Naive thymus-derived CD4-positive, alpha-beta T cell (primary cell): Measurements from ENCODE around the gene PCBP1. TPM values are rescaled to one million over a fixed set of nuclear protein-coding genes. Genes with fewer than 3 reads are reported as not detected.
A peak's percentile ranks its signal among the peaks of the same experiment; 100 is the strongest.

Source experiments
- ATAC-seq: fragments of 150-1000 bp; cut with Tn5 transposase; 2 replicates; pipeline ENCODE4 v1.10.0; 2021; ENCODE audit warnings: mild to moderate bottlenecking, moderate library complexity
- CTCF ChIA-PET: fragments of 350-600 bp; sonication (Branson Sonifier 250); formaldehyde crosslinking; loops from one replicate; lab custom pipeline; 2021; ENCODE audit warnings: antibody characterized with exemption; lab: Charles Lee
- POLR2A ChIA-PET: fragments of 350-600 bp; sonication (Branson Sonifier 250); formaldehyde crosslinking; loops from one replicate; lab custom pipeline; 2021; ENCODE audit warnings: antibody characterized with exemption, inconsistent platforms; lab: Charles Lee
- DNase-seq, 9 donors: peaks; one replicate each; pipeline versions ENCODE4 v3.0.0 to v3.0.0-alpha.2; 2020 to 2022; ENCODE audit warnings: mixed read lengths in 1 of 9
- H3K27ac ChIP-seq: one replicate; pipeline ENCODE4 v1.7.0; 2013; ENCODE audit warnings: mild to moderate bottlenecking, low read depth, low read length, moderate library complexity
- H3K27me3 ChIP-seq, 2 donors: one replicate each; pipeline ENCODE4 v1.7.0; 2013; ENCODE audit warnings: low read length in 2 of 2, mild to moderate bottlenecking in 2 of 2, moderate library complexity in 2 of 2; ENCODE audit not compliant: control insufficient read depth in 2 of 2, insufficient read depth in 2 of 2
- H3K36me3 ChIP-seq, 3 experiments: 1 replicate in 2 of 3; 2 replicates in 1 of 3; pipeline ENCODE4 v1.7.0; 2013; ENCODE audit warnings: low read length in 3 of 3, mild to moderate bottlenecking in 3 of 3, moderate library complexity in 1 of 3; ENCODE audit not compliant: insufficient read depth in 3 of 3, control insufficient read depth in 2 of 3
- H3K4me1 ChIP-seq, 2 donors: one replicate each; pipeline ENCODE4 v1.7.0; 2013; ENCODE audit warnings: low read length in 2 of 2, mild to moderate bottlenecking in 2 of 2, moderate library complexity in 1 of 2; ENCODE audit not compliant: control insufficient read depth in 2 of 2, insufficient read depth in 2 of 2
- H3K4me3 ChIP-seq: 2 replicates; pipeline ENCODE4 v1.7.0; 2013; ENCODE audit warnings: mild to moderate bottlenecking, low read length
- H3K9me3 ChIP-seq, 3 experiments: 1 replicate in 2 of 3; 2 replicates in 1 of 3; pipeline ENCODE4 v1.7.0; 2013; ENCODE audit warnings: low read length in 3 of 3; ENCODE audit not compliant: control insufficient read depth in 2 of 3
- H3K27ac Mint-ChIP-seq, 9 donors: one replicate each; pipeline ENCODE4 v1.8.0; 2020 to 2022; ENCODE audit warnings: mixed read lengths in 9 of 9, mild to moderate bottlenecking in 8 of 9, moderate library complexity in 5 of 9, inconsistent platforms in 2 of 9
- H3K27me3 Mint-ChIP-seq, 5 donors: one replicate each; pipeline ENCODE4 v1.8.0; 2021 to 2022; ENCODE audit warnings: mixed read lengths in 5 of 5, mild to moderate bottlenecking in 1 of 5
- H3K36me3 Mint-ChIP-seq, 5 donors: one replicate each; pipeline ENCODE4 v1.8.0; 2020 to 2022; ENCODE audit warnings: mixed read lengths in 5 of 5, mild to moderate bottlenecking in 3 of 5, inconsistent platforms in 1 of 5
- H3K4me1 Mint-ChIP-seq, 7 donors: one replicate each; pipeline ENCODE4 v1.8.0; 2020 to 2022; ENCODE audit warnings: mixed read lengths in 7 of 7, mild to moderate bottlenecking in 3 of 7, inconsistent platforms in 1 of 7
- H3K4me3 Mint-ChIP-seq, 10 donors: one replicate each; pipeline ENCODE4 v1.8.0; 2020 to 2022; ENCODE audit warnings: mild to moderate bottlenecking in 10 of 10, mixed read lengths in 10 of 10, moderate library complexity in 6 of 10, inconsistent platforms in 2 of 10
- H3K9me3 Mint-ChIP-seq, 11 donors: one replicate each; pipeline ENCODE4 v1.8.0; 2020 to 2022; ENCODE audit warnings: mixed read lengths in 11 of 11, mild to moderate bottlenecking in 4 of 11, inconsistent platforms in 1 of 11, moderate library complexity in 1 of 11
- intact Hi-C, 2 donors: fragments of 100-400 bp; cut with micrococcal nuclease; formaldehyde crosslinking; loops; one replicate each; pipeline ENCODE4 v1.15.1; 2023
- polyA plus RNA-seq, 2 donors: library from polyadenylated mRNA; unstranded; fragments of 300-500 nt; fragmentation: Illumina TruSeq; gene quantifications; one replicate each; pipeline ENCODE4 v1.2.3, GENCODE V29; 2021
- total RNA-seq, 6 experiments: library from RNA in 5 of 6; stranded (reverse) in 5 of 6; gene quantifications; 1 replicate in 5 of 6; 2 replicates in 1 of 6; pipeline ENCODE4 v1.2.3 and lab custom pipeline; 2021 to 2026

The PCBP1 gene
- total and polyA plus RNA-seq, 7 experiments from 2014 or later, result 178 to 487 (median 353) TPM

GRCh38 chr2:70044290-70045040, 42.8 kb upstream of the PCBP1 start:
- POLR2A ChIA-PET, result interaction anchor here (0.7 to 1.3 kb wide), 3 partner anchors 8 to 91 kb away, joined by 3 to 4 read pairs (median 3); no protein-coding TSS in a partner anchor
- intact Hi-C loops, result no loop called here
- H3K4me3 Mint-ChIP-seq, result peak overlapping the region in 2 of 10 donors; percentile 5 to 80
- Histone ChIP-seq H3K27ac (no peak overlapping the region), H3K4me1 (peaks cover 9 to 11% of the 10 kb centered on the region in 2 donors), H3K36me3 (peaks cover 0 to 31% (median 8%) of the 10 kb centered on the region in 3 experiments), H3K4me3 (no peak overlapping the region), H3K9me3 (no peaks in the 10 kb centered on the region), H3K27me3 (no peaks in the 10 kb centered on the region)
- peaks cover 4 to 49% (median 29%) of the 10 kb centered on the region in 5 donors for H3K36me3 Mint-ChIP-seq
- ATAC-seq (no peak), DNase-seq (no peak)
- peak overlapping the region in 8 of 9 donors; percentile 13 to 89 (median 72) for H3K27ac Mint-ChIP-seq
- peaks cover 13 to 71% (median 23%) of the 10 kb centered on the region in 7 donors for H3K4me1 Mint-ChIP-seq
- no peaks in the 10 kb centered on the region for H3K27me3 Mint-ChIP-seq
- no peaks in the 10 kb centered on the region for H3K9me3 Mint-ChIP-seq
- CTCF ChIA-PET, result interaction anchor here (0.5 kb wide), 1 partner anchor 138 kb away, joined by 3 read pairs; no protein-coding TSS in a partner anchor

DNA sequence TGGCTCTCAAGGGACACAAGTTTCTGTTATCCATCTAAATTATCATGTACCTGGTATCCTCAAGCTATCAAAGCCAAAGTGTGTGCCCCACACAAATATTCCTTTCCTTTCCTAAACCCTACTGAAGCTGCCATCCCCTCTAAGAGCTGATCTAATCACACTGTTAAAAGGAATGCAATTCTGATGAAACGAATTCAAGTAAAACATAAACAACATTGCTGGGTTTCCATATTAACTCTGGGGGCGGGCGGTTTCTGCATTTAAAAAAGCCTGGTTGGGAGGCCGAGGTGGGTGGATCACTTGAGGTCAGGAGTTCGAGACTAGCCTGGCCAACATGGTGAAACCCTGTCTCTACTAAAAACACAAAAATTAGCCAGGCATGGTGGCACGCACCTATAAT, 41.9 kb upstream of the PCBP1 start:
- Histone ChIP-seq H3K4me1 (peaks cover 9 to 11% of the 10 kb centered on the region in 2 donors), H3K9me3 (no peaks in the 10 kb centered on the region), H3K4me3 (no peak overlapping the region), H3K27me3 (no peaks in the 10 kb centered on the region), H3K27ac (no peak overlapping the region), H3K36me3 (peaks cover 0 to 37% (median 8%) of the 10 kb centered on the region in 3 experiments)
- Mint-ChIP-seq H3K27ac (peak overlapping the region in 4 of 9 donors; percentile 18 to 49 (median 30)), H3K4me1 (peaks cover 13 to 67% (median 23%) of the 10 kb centered on the region in 7 donors), H3K36me3 (peaks cover 4 to 47% (median 23%) of the 10 kb centered on the region in 5 donors), H3K27me3 (no peaks in the 10 kb centered on the region), H3K9me3 (no peaks in the 10 kb centered on the region), H3K4me3 (no peak overlapping the region)
- DNase-seq, result no peak
- ChIA-PET POLR2A (interaction anchor here (0.7 kb wide), 2 partner anchors 9 to 16 kb away, joined by 3 to 4 read pairs; no protein-coding TSS in a partner anchor), CTCF (no interaction called here)
- no peak for ATAC-seq
- intact Hi-C loops, result no loop called here

DNA sequence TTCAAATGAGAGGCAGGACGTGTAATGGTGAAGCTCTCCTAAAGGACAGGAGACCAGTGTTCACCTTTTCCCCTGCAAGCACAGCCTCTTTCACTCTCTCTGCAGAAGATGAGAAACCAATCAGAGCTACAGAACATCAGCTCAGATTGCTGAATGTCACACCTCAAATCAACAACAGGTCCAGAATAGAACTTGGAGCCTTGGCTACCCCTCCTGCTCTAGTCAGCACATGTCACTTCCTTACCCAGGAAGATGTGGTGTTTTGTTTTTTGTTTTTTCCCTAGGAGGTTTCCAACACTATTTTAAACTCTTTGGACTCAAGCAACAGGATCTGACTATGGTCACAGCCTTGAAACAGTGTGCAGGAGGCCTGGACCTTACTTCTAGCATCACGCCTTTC, 41.3 kb upstream of the PCBP1 start:
- H3K9me3 Mint-ChIP-seq, result no peaks in the 10 kb centered on the region
- no peaks in the 10 kb centered on the region for H3K27me3 Mint-ChIP-seq
- H3K27me3 ChIP-seq, result no peaks in the 10 kb centered on the region
- peak overlapping the region in 1 of 10 donors; percentile 18 for H3K4me3 Mint-ChIP-seq
- POLR2A ChIA-PET, result interaction anchor here (0.6 kb wide), 1 partner anchor 8 kb away, joined by 3 read pairs; no protein-coding TSS in a partner anchor
- CTCF ChIA-PET, result no interaction called here
- H3K9me3 ChIP-seq, result no peaks in the 10 kb centered on the region
- H3K27ac ChIP-seq, result no peak overlapping the region
- DNase-seq, result no peak
- H3K36me3 ChIP-seq, result peaks cover 0 to 42% (median 8%) of the 10 kb centered on the region in 3 experiments
- no peak for ATAC-seq
- H3K4me3 ChIP-seq, result no peak overlapping the region
- peaks cover 4 to 48% (median 24%) of the 10 kb centered on the region in 5 donors for H3K36me3 Mint-ChIP-seq
- H3K4me1 Mint-ChIP-seq, result peaks cover 13 to 67% (median 23%) of the 10 kb centered on the region in 7 donors
- peak overlapping the region in 6 of 9 donors; percentile 20 to 81 (median 60) for H3K27ac Mint-ChIP-seq
- intact Hi-C loops, result no loop called here
- H3K4me1 ChIP-seq, result peaks cover 9 to 11% of the 10 kb centered on the region in 2 donors

GRCh38 chr2:70046534-70046933, 40.7 kb upstream of the PCBP1 start:
- Mint-ChIP-seq H3K27me3 (no peaks in the 10 kb centered on the region), H3K27ac (peak overlapping the region in 6 of 9 donors; percentile 38 to 81 (median 69)), H3K4me3 (no peak overlapping the region), H3K9me3 (no peaks in the 10 kb centered on the region), H3K4me1 (peaks cover 13 to 61% (median 23%) of the 10 kb centered on the region in 7 donors), H3K36me3 (peaks cover 4 to 50% (median 29%) of the 10 kb centered on the region in 5 donors)
- ATAC-seq (no peak), DNase-seq (no peak)
- Histone ChIP-seq H3K4me3 (no peak overlapping the region), H3K36me3 (peaks cover 0 to 44% (median 8%) of the 10 kb centered on the region in 3 experiments), H3K27ac (no peak overlapping the region), H3K27me3 (no peaks in the 10 kb centered on the region), H3K4me1 (peaks cover 9 to 11% of the 10 kb centered on the region in 2 donors), H3K9me3 (no peaks in the 10 kb centered on the region)
- POLR2A ChIA-PET, result interaction anchor here (0.6 kb wide), 1 partner anchor 9 kb away, joined by 3 read pairs; no protein-coding TSS in a partner anchor
- CTCF ChIA-PET, result no interaction called here
- intact Hi-C loops, result no loop called here

- Mint-ChIP-seq H3K36me3 (peaks cover 4 to 53% (median 31%) of the 10 kb centered on the region in 5 donors), H3K27ac (peak overlapping the region in 4 of 9 donors; percentile 44 to 84 (median 76)), H3K4me3 (no peak overlapping the region), H3K27me3 (no peaks in the 10 kb centered on the region), H3K9me3 (no peaks in the 10 kb centered on the region), H3K4me1 (peaks cover 8 to 54% (median 22%) of the 10 kb centered on the region in 7 donors)
- DNase-seq (no peak), ATAC-seq (no peak)
- Histone ChIP-seq H3K9me3 (no peaks in the 10 kb centered on the region), H3K4me1 (peaks cover 9 to 11% of the 10 kb centered on the region in 2 donors), H3K4me3 (no peak overlapping the region), H3K36me3 (peaks cover 0 to 44% (median 8%) of the 10 kb centered on the region in 3 experiments), H3K27ac (no peak overlapping the region), H3K27me3 (no peaks in the 10 kb centered on the region)
- POLR2A ChIA-PET, result no interaction called here
- CTCF ChIA-PET, result no interaction called here
- intact Hi-C loops, result no loop called here
Measured at GRCh38 chr2:70047451-70047850, 39.8 kb upstream of the PCBP1 start.

DNA sequence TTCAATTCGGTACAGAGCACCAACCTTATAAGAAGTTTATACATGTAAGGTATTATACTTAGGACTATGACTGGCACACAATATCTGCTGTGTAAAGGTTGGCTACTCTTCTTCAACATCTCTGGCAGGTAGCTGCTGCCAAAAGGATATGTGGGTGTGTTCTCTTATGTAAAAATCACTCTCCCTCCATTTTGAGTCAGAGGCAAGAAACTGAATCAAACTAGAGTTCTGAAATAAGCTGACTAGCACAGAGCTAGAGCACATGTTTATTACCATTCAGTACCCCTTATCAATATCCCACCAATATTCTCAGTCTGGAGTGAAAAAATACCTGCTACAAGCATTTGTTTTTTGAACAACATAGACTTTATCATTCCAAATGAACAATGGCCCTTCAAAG, 38.0 kb upstream of the PCBP1 start:
- H3K9me3 ChIP-seq, result no peaks in the 10 kb centered on the region
- H3K27me3 ChIP-seq, result no peaks in the 10 kb centered on the region
- DNase-seq (no peak), ATAC-seq (no peak)
- Mint-ChIP-seq H3K27me3 (no peaks in the 10 kb centered on the region), H3K36me3 (peaks cover 4 to 62% (median 35%) of the 10 kb centered on the region in 5 donors), H3K4me1 (peaks cover 0 to 38% (median 4%) of the 10 kb centered on the region in 7 donors), H3K4me3 (no peak overlapping the region), H3K27ac (peak overlapping the region in 5 of 9 donors; percentile 2 to 60 (median 34)), H3K9me3 (no peaks in the 10 kb centered on the region)
- H3K4me1 ChIP-seq, result no peaks in the 10 kb centered on the region
- intact Hi-C loops, result no loop called here
- ChIA-PET POLR2A (interaction anchor here (0.9 to 2.0 kb wide), 3 partner anchors 13 to 135 kb away, joined by 4 to 5 read pairs (median 5); partner anchors contain the start of gene MXD1), CTCF (no interaction called here)
- H3K27ac ChIP-seq, result no peak overlapping the region
- peaks cover 0 to 44% (median 8%) of the 10 kb centered on the region in 3 experiments for H3K36me3 ChIP-seq
- no peak overlapping the region for H3K4me3 ChIP-seq
